Transverse colon (tissue), 3 donors: ENCODE results near the gene IL6R.

Source experiments
- CTCF ChIP-seq, 5 experiments: fragments of 200-600 bp in 3 of 5; fragments of 450-650 bp in 2 of 5; sonication (generic) in 3 of 5; IDR thresholded peaks; 1 replicate in 2 of 5; 2 replicates in 3 of 5; pipeline ENCODE4 v1.5.1; 2016 to 2017; ENCODE audit warnings: antibody characterized with exemption in 5 of 5, inconsistent platforms in 3 of 5, mild to moderate bottlenecking in 2 of 5, moderate library complexity in 1 of 5
- POLR2A ChIP-seq: fragments of 450-650 bp; IDR thresholded peaks from one replicate; pipeline ENCODE4 v1.6.1; 2016; ENCODE audit warnings: antibody characterized with exemption, mild to moderate bottlenecking, moderate library complexity

DNA sequence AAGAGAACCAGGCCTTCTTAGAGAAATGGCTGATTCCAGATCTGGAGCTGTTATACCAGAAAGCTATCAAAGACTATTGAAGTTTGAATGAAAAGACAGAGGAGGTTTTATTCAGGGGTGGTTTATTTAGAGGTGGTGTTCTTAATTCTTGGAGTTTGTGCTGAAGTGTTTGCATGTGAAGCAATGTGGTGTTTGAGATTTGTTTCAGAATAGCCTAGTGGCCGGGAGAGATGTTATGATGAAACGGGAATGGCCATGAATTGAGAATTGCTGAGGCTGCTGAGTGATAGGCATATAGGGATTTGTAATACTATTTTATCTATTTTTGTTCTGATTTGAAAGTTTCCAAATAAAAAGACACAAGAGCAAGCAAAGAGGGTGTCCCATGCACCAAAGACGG, 107.6 kb downstream of the IL6R start:
- TF ChIP-seq CTCF (IDR thresholded peaks at IDR 0.05) (no peak), POLR2A (no peak)
